Muscle layer of duodenum (tissue), 2 donors: Measurements from ENCODE around the gene AVP.
"Not testable (repeated sequence)": the region's sequence is repeated elsewhere in the genome, so short reads cannot be mapped to it uniquely, and the experiment has no call there.

Source experiments
- H3K27ac ChIP-seq: one replicate; pipeline ENCODE4 v1.7.0; 2013; ENCODE audit warnings: mild to moderate bottlenecking, low read length
- H3K27me3 ChIP-seq: one replicate; pipeline ENCODE4 v1.7.0; 2013; ENCODE audit warnings: low read depth, mild to moderate bottlenecking, control low read depth, low read length
- H3K36me3 ChIP-seq, 2 donors: one replicate each; pipeline ENCODE4 v1.7.0; 2013; ENCODE audit warnings: low read length in 2 of 2, control low read depth in 1 of 2, mild to moderate bottlenecking in 1 of 2; ENCODE audit not compliant: insufficient read depth in 2 of 2, control insufficient read depth in 1 of 2
- H3K4me1 ChIP-seq, 2 donors: one replicate each; pipeline ENCODE4 v1.7.0; 2013; ENCODE audit warnings: low read length in 2 of 2, mild to moderate bottlenecking in 2 of 2, control low read depth in 1 of 2, moderate library complexity in 1 of 2; ENCODE audit not compliant: insufficient read depth in 2 of 2, control insufficient read depth in 1 of 2
- H3K4me3 ChIP-seq, 2 donors: one replicate each; pipeline ENCODE4 v1.7.0; 2013; ENCODE audit warnings: low read length in 2 of 2, low read depth in 1 of 2, mild to moderate bottlenecking in 1 of 2
- H3K9me3 ChIP-seq, 2 donors: one replicate each; pipeline ENCODE4 v1.7.0; 2013; ENCODE audit warnings: low read length in 2 of 2, control low read depth in 1 of 2, mild to moderate bottlenecking in 1 of 2; ENCODE audit not compliant: control insufficient read depth in 1 of 2
- donor health status: healthy.

The AVP gene

DNA sequence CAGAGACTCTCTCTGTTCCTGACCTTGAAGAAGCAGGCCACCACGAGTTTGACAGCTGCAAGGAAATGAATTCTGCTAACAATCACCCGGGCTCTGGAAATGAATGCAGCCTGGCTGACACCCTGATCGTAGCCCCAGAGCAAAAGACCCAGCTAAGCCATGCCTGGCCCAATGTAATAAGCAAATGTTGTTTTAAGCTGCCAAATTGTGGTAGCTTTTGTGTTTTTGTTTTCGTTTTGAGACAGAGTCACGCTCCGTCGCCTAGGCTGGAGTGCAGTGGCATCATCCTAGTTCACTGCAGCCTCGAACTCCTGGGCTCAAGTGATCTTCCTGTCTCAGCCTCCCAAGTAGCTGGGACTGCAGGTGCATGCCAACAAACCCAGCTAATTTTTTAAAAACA is 16.4 kb downstream of the AVP start:
- no peaks in the 10 kb centered on the region for H3K9me3 ChIP-seq
- H3K27me3 ChIP-seq, result no peaks in the 10 kb centered on the region
- H3K4me3 ChIP-seq, result no peak overlapping the region
- peaks cover 0 to 10% of the 10 kb centered on the region in 2 donors for H3K4me1 ChIP-seq
- no peaks in the 10 kb centered on the region for H3K36me3 ChIP-seq
- H3K27ac ChIP-seq, result no peak overlapping the region

- no peaks in the 10 kb centered on the region for H3K27me3 ChIP-seq
- H3K4me3 ChIP-seq, result no peak overlapping the region
- H3K36me3 ChIP-seq, result no peaks in the 10 kb centered on the region
- no peaks in the 10 kb centered on the region for H3K9me3 ChIP-seq
- no peak overlapping the region for H3K27ac ChIP-seq
- H3K4me1 ChIP-seq, result peaks cover 0 to 5% of the 10 kb centered on the region in 2 donors
Observed at GRCh38 chr20:3067139-3068014, 17.1 kb downstream of the AVP start.

DNA sequence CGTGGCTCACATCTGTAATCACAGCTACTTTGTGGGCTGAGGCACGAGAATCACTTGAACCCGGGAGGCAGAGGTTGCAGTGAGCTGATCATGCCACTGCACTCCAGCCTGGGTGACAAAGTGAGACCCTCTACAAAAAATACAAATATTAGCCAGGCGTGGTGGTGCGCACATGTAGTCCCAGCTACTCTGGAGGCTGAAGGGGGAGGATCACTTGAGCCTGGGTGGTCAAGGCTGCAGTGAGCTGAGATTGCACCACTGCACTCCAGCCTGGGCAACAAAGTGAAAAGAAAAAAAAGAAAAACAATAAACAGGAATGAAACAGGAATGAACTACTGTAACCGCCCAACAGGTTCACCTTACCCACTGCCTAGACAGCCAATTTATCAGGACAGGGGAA is 20.4 kb downstream of the AVP start:
- not testable (repeated sequence) for H3K9me3 ChIP-seq, H3K4me3 ChIP-seq, H3K4me1 ChIP-seq, H3K27ac ChIP-seq, H3K27me3 ChIP-seq, H3K36me3 ChIP-seq

DNA sequence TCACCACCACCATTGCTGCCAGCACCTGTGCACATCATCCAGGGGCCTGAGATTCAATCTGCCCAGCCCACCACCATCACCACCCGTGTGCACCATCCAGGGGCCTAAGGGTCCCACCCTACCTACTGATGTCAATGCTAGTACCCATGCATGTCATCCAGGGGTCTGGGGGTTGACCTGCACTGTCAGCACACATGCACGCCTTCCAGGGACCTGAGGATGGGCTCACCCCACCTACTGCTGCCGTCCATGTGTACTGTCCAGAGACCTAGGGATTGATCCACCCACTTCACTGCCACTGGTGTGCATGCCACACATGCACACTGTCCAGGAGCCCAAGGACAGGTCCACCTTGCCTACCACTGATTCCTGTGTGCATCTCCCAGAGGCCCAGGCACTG is 25.0 kb downstream of the AVP start:
- H3K27me3 ChIP-seq, result no peaks in the 10 kb centered on the region

DNA sequence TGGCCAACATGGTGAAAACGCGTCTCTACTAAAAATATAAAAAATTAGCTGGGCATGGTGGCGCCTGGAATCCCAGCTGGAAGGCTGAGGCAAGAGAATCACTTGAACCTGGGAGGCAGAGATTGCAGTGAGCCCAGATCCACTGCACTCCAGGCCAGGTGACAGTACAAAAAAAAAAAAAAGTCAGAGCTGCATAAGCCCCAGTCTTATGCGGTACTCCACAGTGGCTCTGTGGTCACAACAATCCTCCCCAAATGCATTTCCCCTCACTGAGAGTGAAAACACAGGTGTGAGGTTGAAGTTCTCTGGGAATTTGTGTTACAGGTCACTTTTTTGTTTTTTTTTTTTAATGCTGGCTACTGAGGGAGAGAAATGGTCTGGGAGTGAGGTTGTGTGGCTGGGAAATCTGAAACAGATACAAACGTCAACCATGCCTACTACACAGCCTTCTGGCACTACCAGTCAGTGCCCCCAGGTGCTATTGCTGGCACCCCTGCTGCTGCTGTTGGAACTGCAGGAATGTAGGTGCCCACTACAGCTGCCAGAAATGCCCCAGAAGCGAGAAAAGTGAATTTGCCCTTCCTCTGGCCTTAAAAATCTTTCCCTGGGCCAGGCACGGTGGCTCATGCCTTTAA is 33.0 kb downstream of the AVP start:
- no peaks in the 10 kb centered on the region for H3K27me3 ChIP-seq
- peaks cover 21 to 24% of the 10 kb centered on the region in 2 donors for H3K36me3 ChIP-seq
- no peaks in the 10 kb centered on the region for H3K9me3 ChIP-seq
- peaks cover 0 to 12% of the 10 kb centered on the region in 2 donors for H3K4me1 ChIP-seq
- no peak overlapping the region for H3K4me3 ChIP-seq
- no peak overlapping the region for H3K27ac ChIP-seq

More for the DNA sequence above, 25.0 kb downstream of the AVP start:
- Histone ChIP-seq H3K4me1 (no peaks in the 10 kb centered on the region), H3K4me3 (no peak overlapping the region), H3K9me3 (no peaks in the 10 kb centered on the region), H3K27ac (no peak overlapping the region), H3K36me3 (no peaks in the 10 kb centered on the region)

GRCh38 chr20:3047486-3048419 is 36.8 kb downstream of the AVP start:
- Histone ChIP-seq H3K4me3 (no peak overlapping the region), H3K27ac (no peak overlapping the region), H3K4me1 (peaks cover 0 to 16% of the 10 kb centered on the region in 2 donors), H3K27me3 (no peaks in the 10 kb centered on the region), H3K36me3 (peaks cover 21 to 24% of the 10 kb centered on the region in 2 donors), H3K9me3 (no peaks in the 10 kb centered on the region)

DNA sequence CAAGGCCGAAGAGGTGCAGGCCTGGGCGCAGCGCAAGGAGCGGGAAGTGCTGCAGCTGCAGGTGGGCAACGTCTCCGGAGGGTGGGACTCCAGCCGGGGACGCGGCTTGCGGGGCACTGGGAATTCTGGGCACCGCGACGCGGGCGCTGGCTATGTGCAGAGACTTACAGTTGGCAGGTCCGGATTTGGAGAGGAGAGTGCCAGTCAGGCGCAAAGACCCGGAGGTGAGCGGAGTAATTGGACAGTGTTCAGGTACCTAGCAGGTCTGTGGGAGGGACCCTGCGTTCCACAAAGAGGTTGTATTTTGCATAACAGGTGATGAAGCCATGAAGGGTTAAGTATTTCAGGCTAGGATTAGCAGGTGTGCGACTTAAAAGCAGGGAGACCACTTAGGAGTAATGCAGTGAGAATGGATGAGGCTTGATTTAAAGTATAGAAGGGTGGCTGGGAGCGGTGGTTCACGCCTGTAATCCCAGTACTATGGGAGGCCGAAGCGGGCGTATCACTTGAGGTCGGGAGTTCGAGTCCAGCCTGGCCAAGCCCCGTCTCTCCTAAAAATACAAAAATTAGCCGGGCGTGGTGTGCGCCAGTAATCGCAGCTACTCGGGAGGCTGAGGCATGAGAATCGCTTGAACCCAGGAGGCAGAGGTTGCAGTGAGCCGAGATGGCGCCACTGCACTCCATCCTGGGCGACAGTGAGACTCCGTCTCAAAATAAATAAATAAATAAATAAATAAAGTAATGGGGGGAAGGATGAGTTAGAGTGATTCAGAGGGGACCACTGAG is 37.7 kb downstream of the AVP start:
- no peak overlapping the region for H3K27ac ChIP-seq
- peaks cover 21 to 24% of the 10 kb centered on the region in 2 donors for H3K36me3 ChIP-seq

DNA sequence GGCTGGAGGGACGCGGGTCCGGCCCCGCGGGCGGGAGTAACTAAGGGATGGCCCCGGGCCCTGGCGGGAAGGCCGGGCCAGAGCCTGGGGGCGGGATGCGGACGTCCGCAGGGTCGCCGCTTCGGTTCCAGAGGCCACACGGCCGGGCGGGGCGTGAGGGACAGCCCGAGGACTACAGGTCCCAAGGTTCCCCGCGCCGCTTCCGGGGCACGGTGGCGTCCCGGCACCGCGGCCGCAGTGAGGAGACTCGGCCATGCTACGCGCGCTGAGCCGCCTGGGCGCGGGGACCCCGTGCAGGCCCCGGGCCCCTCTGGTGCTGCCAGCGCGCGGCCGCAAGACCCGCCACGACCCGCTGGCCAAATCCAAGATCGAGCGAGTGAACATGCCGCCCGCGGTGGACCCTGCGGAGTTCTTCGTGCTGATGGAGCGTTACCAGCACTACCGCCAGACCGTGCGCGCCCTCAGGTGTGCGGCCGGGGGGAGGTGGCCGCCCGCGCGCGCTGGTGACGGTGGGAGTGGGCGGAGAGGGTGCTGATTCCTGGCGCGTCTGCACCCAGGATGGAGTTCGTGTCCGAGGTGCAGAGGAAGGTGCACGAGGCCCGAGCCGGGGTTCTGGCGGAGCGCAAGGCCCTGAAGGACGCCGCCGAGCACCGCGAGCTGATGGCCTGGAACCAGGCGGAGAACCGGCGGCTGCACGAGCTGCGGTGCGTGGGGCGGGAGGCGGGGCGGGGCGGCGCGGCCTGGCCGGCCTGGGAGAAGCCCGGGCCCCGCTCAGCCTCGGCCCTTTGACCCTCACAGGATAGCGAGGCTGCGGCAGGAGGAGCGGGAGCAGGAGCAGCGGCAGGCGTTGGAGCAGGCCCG is 38.5 kb downstream of the AVP start, which contains the start of gene MRPS26:
MRPS26 (plus strand) TSS at position 237 of the 861 bp plus-strand sequence; CDS start at position 254, 17 bp downstream.
- Histone ChIP-seq H3K27me3 (no peaks in the 10 kb centered on the region), H3K27ac (peak within 1 kb of the TSS; percentile 36), H3K4me1 (peaks cover 0 to 22% of the 10 kb centered on the region in 2 donors), H3K9me3 (no peaks in the 10 kb centered on the region), H3K36me3 (peaks cover 21 to 24% of the 10 kb centered on the region in 2 donors), H3K4me3 (peak within 1 kb of the TSS; percentile 75 to 84)

More for the DNA sequence above, 37.7 kb downstream of the AVP start:
- Histone ChIP-seq H3K4me1 (peaks cover 0 to 16% of the 10 kb centered on the region in 2 donors), H3K27me3 (no peaks in the 10 kb centered on the region), H3K9me3 (no peaks in the 10 kb centered on the region), H3K4me3 (peak overlapping the region; percentile 75 to 84)

GRCh38 chr20:3045042-3045815 is 39.3 kb downstream of the AVP start:
- peak overlapping the region; percentile 36 for H3K27ac ChIP-seq
- H3K27me3 ChIP-seq, result no peaks in the 10 kb centered on the region
- H3K4me1 ChIP-seq, result peaks cover 0 to 22% of the 10 kb centered on the region in 2 donors
- H3K36me3 ChIP-seq, result peaks cover 21 to 30% of the 10 kb centered on the region in 2 donors
- no peaks in the 10 kb centered on the region for H3K9me3 ChIP-seq
- H3K4me3 ChIP-seq, result peak overlapping the region; percentile 75 to 84
